ENCODE results near the gene HECTD4. TPM values are rescaled to one million over a fixed set of nuclear protein-coding genes. Genes with fewer than 3 reads are reported as not detected.
"Not testable (repeated sequence)": the region's sequence is repeated elsewhere in the genome, so short reads cannot be mapped to it uniquely, and the experiment has no call there.

The HECTD4 gene
- total RNA-seq, 1 donor from 2014 or later = 22.7 TPM

- DNase-seq (ENCODE audit: low read depth) = no peak
- Histone ChIP-seq H3K36me3 (ENCODE audit: control insufficient read depth, insufficient read depth, low read length) (no peaks in the 10 kb centered on the region), H3K4me3 (ENCODE audit: low read depth, low read length) (no peak overlapping the region), H3K27me3 (ENCODE audit: control insufficient read depth, insufficient read depth, low read length) (no peaks in the 10 kb centered on the region)
- TF ChIP-seq, protein P1, sequence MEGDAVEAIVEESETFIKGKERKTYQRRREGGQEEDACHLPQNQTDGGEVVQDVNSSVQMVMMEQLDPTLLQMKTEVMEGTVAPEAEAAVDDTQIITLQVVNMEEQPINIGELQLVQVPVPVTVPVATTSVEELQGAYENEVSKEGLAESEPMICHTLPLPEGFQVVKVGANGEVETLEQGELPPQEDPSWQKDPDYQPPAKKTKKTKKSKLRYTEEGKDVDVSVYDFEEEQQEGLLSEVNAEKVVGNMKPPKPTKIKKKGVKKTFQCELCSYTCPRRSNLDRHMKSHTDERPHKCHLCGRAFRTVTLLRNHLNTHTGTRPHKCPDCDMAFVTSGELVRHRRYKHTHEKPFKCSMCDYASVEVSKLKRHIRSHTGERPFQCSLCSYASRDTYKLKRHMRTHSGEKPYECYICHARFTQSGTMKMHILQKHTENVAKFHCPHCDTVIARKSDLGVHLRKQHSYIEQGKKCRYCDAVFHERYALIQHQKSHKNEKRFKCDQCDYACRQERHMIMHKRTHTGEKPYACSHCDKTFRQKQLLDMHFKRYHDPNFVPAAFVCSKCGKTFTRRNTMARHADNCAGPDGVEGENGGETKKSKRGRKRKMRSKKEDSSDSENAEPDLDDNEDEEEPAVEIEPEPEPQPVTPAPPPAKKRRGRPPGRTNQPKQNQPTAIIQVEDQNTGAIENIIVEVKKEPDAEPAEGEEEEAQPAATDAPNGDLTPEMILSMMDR (IDR thresholded peaks at IDR 0.05; ENCODE audit: insufficient read depth, low read length, poor library complexity, severe bottlenecking) = no peak
Measured at GRCh38 chr12:112112409-112113133, 269.7 kb downstream of the HECTD4 start.

- Histone ChIP-seq H3K36me3 (ENCODE audit: control insufficient read depth, insufficient read depth, low read length) (no peaks in the 10 kb centered on the region), H3K4me3 (ENCODE audit: low read depth, low read length) (no peak overlapping the region), H3K27me3 (ENCODE audit: control insufficient read depth, insufficient read depth, low read length) (no peaks in the 10 kb centered on the region)
- TF ChIP-seq, protein P1 (IDR thresholded peaks at IDR 0.05; ENCODE audit: insufficient read depth, low read length, poor library complexity, severe bottlenecking) = no peak
- no peak for DNase-seq (ENCODE audit: low read depth)
Measured at GRCh38 chr12:112111931-112112330, 270.3 kb downstream of the HECTD4 start.

GRCh38 chr12:112110787-112111662 lies 271.2 kb downstream of the HECTD4 start:
- not testable (repeated sequence) for DNase-seq (ENCODE audit: low read depth); H3K36me3 ChIP-seq (ENCODE audit: control insufficient read depth, insufficient read depth, low read length)

More at GRCh38 chr12:112110787-112111662, 271.2 kb downstream of the HECTD4 start:
- not testable (repeated sequence) for H3K27me3 ChIP-seq (ENCODE audit: control insufficient read depth, insufficient read depth, low read length); H3K4me3 ChIP-seq (ENCODE audit: low read depth, low read length)

Other genes with a start within 250 kb of the HECTD4 start
- 2,304 and 2,771 TPM in 2 replicates for gene RPL6, start 27.2 kb upstream of the HECTD4 start, total RNA-seq
- gene PTPN11, start 36.5 kb upstream of the HECTD4 start, total RNA-seq = 90.5 and 91.1 TPM in 2 replicates